WTC11 (cell line): Measurements from ENCODE around the gene OTOS. TPM values are rescaled to one million over a fixed set of nuclear protein-coding genes. Genes with fewer than 3 reads are reported as not detected.

Experiments used
- ATAC-seq: fragments of 200-7000 bp; cut with Tn5 transposase; 2 replicates; pipeline ENCODE4 v1.10.0; 2021; ENCODE audit warnings: mild to moderate bottlenecking, moderate library complexity
- CTCF ChIA-PET: fragments of 300-600 bp; sonication (Branson Sonifier 250); formaldehyde crosslinking; loops from one replicate; lab custom pipeline; 2021; ENCODE audit warnings: antibody characterized with exemption; lab: Charles Lee
- POLR2A ChIA-PET: fragments of 350-600 bp; sonication (Branson Sonifier 250); formaldehyde crosslinking; loops from one replicate; lab custom pipeline; 2021; ENCODE audit warnings: antibody characterized with exemption; lab: Charles Lee
- DNase-seq: peaks from one replicate; pipeline ENCODE4 v3.0.0; 2021; ENCODE audit warnings: low spot score
- H3K27ac Mint-ChIP-seq: 2 replicates; pipeline ENCODE4 v1.8.0; 2021; ENCODE audit warnings: mixed read lengths
- H3K27me3 Mint-ChIP-seq: 2 replicates; pipeline ENCODE4 v1.8.0; 2021; ENCODE audit warnings: low read depth, mild to moderate bottlenecking, moderate library complexity, mixed read lengths
- H3K36me3 Mint-ChIP-seq: 2 replicates; pipeline ENCODE4 v1.8.0; 2021; ENCODE audit warnings: mixed read lengths
- H3K4me1 Mint-ChIP-seq: 2 replicates; pipeline ENCODE4 v1.8.0; 2022; ENCODE audit warnings: mixed read lengths
- H3K4me3 Mint-ChIP-seq: 2 replicates; pipeline ENCODE4 v1.8.0; 2021; ENCODE audit warnings: mild to moderate bottlenecking, moderate library complexity, mixed read lengths
- H3K9me3 Mint-ChIP-seq: 2 replicates; pipeline ENCODE4 v1.8.0; 2021; ENCODE audit warnings: mixed read lengths
- ATF1 ChIP-seq: sonication (generic); formaldehyde crosslinking; IDR thresholded peaks from 2 replicates; pipeline ENCODE4 v1.8.1; 2023; ENCODE audit warnings: mild to moderate bottlenecking, moderate library complexity, missing genetic modification reagents
- ERG ChIP-seq: fragments of 250-450 bp; sonication (Bioruptor Pico); IDR thresholded peaks from 2 replicates; pipeline ENCODE4 v1.8.0; 2021; ENCODE audit warnings: mild to moderate bottlenecking
- ESRRA ChIP-seq: sonication (generic); formaldehyde crosslinking; IDR thresholded peaks from 2 replicates; pipeline ENCODE4 v1.8.1; 2022; ENCODE audit warnings: mild to moderate bottlenecking, missing genetic modification reagents, borderline replicate concordance
- ETV6 ChIP-seq: sonication (generic); formaldehyde crosslinking; IDR thresholded peaks from 2 replicates; pipeline ENCODE4 v1.8.1; 2022; ENCODE audit warnings: mild to moderate bottlenecking, missing genetic modification reagents
- GTF2I ChIP-seq: fragments of 250-450 bp; sonication (Bioruptor Pico); conservative IDR thresholded peaks from 2 replicates; pipeline ENCODE4 v1.4.0; 2021; ENCODE audit warnings: mild to moderate bottlenecking
- JUN ChIP-seq: sonication (generic); formaldehyde crosslinking; IDR thresholded peaks from 2 replicates; pipeline ENCODE4 v1.8.0; 2023; ENCODE audit warnings: mild to moderate bottlenecking, missing genetic modification reagents
- NFE2L1 ChIP-seq: sonication (generic); formaldehyde crosslinking; IDR thresholded peaks from 2 replicates; pipeline ENCODE4 v1.8.1; 2023; ENCODE audit warnings: missing genetic modification reagents
- NFYB ChIP-seq: sonication (generic); formaldehyde crosslinking; conservative IDR thresholded peaks from 2 replicates; pipeline ENCODE4 v1.8.0; 2022; ENCODE audit warnings: low read depth, missing genetic modification reagents
- OVOL2 ChIP-seq: fragments of 250-450 bp; sonication (Bioruptor Pico); IDR thresholded peaks from 2 replicates; pipeline ENCODE4 v1.9.0; 2021; ENCODE audit warnings: mild to moderate bottlenecking, borderline replicate concordance
- PREB ChIP-seq: sonication (generic); formaldehyde crosslinking; IDR thresholded peaks from 2 replicates; pipeline ENCODE4 v1.8.1; 2022; ENCODE audit warnings: mild to moderate bottlenecking, missing genetic modification reagents, moderate library complexity, borderline replicate concordance
- TCF7 ChIP-seq: sonication (generic); formaldehyde crosslinking; IDR thresholded peaks from 2 replicates; pipeline ENCODE4 v1.8.0; 2022; ENCODE audit warnings: mild to moderate bottlenecking, low read depth, missing genetic modification reagents, moderate library complexity
- TP53 ChIP-seq: sonication (generic); formaldehyde crosslinking; IDR thresholded peaks from 2 replicates; pipeline ENCODE4 v1.8.1; 2023; ENCODE audit warnings: mild to moderate bottlenecking, missing genetic modification reagents
- ZBTB21 ChIP-seq: sonication (generic); formaldehyde crosslinking; IDR thresholded peaks from 2 replicates; pipeline ENCODE4 v1.8.1; 2023; ENCODE audit warnings: mild to moderate bottlenecking, missing genetic modification reagents, borderline replicate concordance
- ZNF317 ChIP-seq: sonication (generic); formaldehyde crosslinking; IDR thresholded peaks from 2 replicates; pipeline ENCODE4 v1.8.1; 2023; ENCODE audit warnings: low read depth, mild to moderate bottlenecking, moderate library complexity, missing genetic modification reagents, borderline replicate concordance
- ZNF416 ChIP-seq: fragments of 250-450 bp; sonication (Bioruptor Pico); IDR thresholded peaks from 2 replicates; pipeline ENCODE4 v1.9.0; 2021; ENCODE audit warnings: mild to moderate bottlenecking, inconsistent platforms
- ZNF423 ChIP-seq: fragments of 250-450 bp; sonication (Bioruptor Pico); IDR thresholded peaks from 2 replicates; pipeline ENCODE4 v2.1.2; 2022; ENCODE audit warnings: mild to moderate bottlenecking, moderate library complexity
- total RNA-seq: library from RNA; stranded (reverse); gene quantifications from 3 replicates; pipeline ENCODE4 v1.2.3, GENCODE V29; 2021
- TF ChIP-seq, protein P1 (sequence below): sonication (generic); formaldehyde crosslinking; IDR thresholded peaks from 2 replicates; pipeline ENCODE4 v1.8.0; 2022; ENCODE audit warnings: missing genetic modification reagents
- TF ChIP-seq, protein P2 (sequence below): fragments of 250-450 bp; sonication (Bioruptor Pico); conservative IDR thresholded peaks from 2 replicates; pipeline ENCODE4 v1.9.0; 2021; ENCODE audit warnings: mild to moderate bottlenecking
- TF ChIP-seq, protein P3 (sequence below): sonication (generic); formaldehyde crosslinking; IDR thresholded peaks from 2 replicates; pipeline ENCODE4 v1.8.1; 2023; ENCODE audit warnings: mild to moderate bottlenecking, moderate library complexity, missing genetic modification reagents
- TF ChIP-seq, protein P4 (sequence below): sonication (generic); formaldehyde crosslinking; IDR thresholded peaks from 2 replicates; pipeline ENCODE4 v1.8.1; 2023; ENCODE audit warnings: mild to moderate bottlenecking, missing genetic modification reagents, moderate library complexity
- TF ChIP-seq, protein P5 (sequence below): sonication (generic); formaldehyde crosslinking; IDR thresholded peaks from 2 replicates; pipeline ENCODE4 v1.8.1; 2023; ENCODE audit warnings: mild to moderate bottlenecking, missing genetic modification reagents, moderate library complexity

The OTOS gene
- total RNA-seq, 1 experiment from 2014 or later: not detected

GRCh38 chr2:240161087-240161750, 20.8 kb upstream of the OTOS start (continued):
- TF ChIP-seq, protein P1, sequence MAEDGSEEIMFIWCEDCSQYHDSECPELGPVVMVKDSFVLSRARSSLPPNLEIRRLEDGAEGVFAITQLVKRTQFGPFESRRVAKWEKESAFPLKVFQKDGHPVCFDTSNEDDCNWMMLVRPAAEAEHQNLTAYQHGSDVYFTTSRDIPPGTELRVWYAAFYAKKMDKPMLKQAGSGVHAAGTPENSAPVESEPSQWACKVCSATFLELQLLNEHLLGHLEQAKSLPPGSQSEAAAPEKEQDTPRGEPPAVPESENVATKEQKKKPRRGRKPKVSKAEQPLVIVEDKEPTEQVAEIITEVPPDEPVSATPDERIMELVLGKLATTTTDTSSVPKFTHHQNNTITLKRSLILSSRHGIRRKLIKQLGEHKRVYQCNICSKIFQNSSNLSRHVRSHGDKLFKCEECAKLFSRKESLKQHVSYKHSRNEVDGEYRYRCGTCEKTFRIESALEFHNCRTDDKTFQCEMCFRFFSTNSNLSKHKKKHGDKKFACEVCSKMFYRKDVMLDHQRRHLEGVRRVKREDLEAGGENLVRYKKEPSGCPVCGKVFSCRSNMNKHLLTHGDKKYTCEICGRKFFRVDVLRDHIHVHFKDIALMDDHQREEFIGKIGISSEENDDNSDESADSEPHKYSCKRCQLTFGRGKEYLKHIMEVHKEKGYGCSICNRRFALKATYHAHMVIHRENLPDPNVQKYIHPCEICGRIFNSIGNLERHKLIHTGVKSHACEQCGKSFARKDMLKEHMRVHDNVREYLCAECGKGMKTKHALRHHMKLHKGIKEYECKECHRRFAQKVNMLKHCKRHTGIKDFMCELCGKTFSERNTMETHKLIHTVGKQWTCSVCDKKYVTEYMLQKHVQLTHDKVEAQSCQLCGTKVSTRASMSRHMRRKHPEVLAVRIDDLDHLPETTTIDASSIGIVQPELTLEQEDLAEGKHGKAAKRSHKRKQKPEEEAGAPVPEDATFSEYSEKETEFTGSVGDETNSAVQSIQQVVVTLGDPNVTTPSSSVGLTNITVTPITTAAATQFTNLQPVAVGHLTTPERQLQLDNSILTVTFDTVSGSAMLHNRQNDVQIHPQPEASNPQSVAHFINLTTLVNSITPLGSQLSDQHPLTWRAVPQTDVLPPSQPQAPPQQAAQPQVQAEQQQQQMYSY: no peak

- Mint-ChIP-seq H3K4me1 (0 out of 2 replicates have a peak, but pooled peaks cover 3% of the 10 kb centered on the region), H3K36me3 (peaks cover 2% of the 10 kb centered on the region; the same call in 1 of the 2 replicates), H3K9me3 (peaks cover 14% of the 10 kb centered on the region), H3K27ac (no peak overlapping the region), H3K4me3 (no peak overlapping the region), H3K27me3 (0 out of 2 replicates have a peak, but pooled peaks cover 4% of the 10 kb centered on the region)
- ChIA-PET CTCF (no interaction called here), POLR2A (no interaction called here)
- no peak for ATAC-seq
- no peak for DNase-seq
- TF ChIP-seq, protein P2, sequence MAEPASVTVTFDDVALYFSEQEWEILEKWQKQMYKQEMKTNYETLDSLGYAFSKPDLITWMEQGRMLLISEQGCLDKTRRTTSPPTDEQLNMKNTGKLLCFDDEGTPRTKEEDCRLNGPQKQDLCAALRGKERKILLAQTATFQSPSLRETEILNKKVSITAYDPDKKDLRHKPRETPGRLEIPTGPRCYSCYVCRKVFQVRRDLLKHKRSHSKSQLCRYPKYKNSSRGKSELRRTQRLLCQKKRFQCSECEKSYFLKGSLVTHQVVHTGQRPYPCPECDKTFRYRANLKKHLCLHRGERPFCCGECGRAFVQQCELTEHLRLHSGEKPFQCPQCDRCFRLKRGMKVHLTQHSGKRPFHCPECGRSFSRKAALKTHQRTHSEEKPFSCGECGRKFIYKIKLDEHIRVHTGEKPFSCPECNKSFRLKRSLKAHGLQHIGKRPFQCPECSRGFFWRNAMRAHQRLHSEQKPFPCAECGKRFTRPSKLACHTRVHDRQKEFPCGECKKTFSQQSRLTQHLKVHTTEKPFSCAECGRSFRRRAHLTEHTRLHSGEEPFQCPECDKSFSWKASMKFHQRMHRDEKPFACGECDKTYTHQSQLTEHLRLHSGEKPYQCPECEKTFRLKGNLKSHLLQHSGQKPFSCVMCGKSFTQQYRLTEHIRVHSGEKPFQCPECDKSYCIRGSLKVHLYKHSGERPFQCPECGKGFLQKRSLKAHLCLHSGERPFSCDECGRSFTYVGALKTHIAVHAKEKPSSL (CRISPR knock-in tag): no peak
- no peak for TF ChIP-seq TCF7
- no peak for TF ChIP-seq NFYB (CRISPR knock-in tag)
- no peak for TF ChIP-seq ZNF317 (CRISPR knock-in tag)
- TF ChIP-seq ATF1 (CRISPR knock-in tag): no peak
- TF ChIP-seq NFE2L1 (CRISPR knock-in tag): no peak
- TF ChIP-seq, protein P3, sequence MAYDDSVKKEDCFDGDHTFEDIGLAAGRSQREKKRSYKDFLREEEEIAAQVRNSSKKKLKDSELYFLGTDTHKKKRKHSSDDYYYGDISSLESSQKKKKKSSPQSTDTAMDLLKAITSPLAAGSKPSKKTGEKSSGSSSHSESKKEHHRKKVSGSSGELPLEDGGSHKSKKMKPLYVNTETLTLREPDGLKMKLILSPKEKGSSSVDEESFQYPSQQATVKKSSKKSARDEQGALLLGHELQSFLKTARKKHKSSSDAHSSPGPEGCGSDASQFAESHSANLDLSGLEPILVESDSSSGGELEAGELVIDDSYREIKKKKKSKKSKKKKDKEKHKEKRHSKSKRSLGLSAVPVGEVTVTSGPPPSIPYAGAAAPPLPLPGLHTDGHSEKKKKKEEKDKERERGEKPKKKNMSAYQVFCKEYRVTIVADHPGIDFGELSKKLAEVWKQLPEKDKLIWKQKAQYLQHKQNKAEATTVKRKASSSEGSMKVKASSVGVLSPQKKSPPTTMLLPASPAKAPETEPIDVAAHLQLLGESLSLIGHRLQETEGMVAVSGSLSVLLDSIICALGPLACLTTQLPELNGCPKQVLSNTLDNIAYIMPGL: no peak
- no peak for TF ChIP-seq ZBTB21
- no peak for TF ChIP-seq ZNF416 (CRISPR knock-in tag)
- TF ChIP-seq ERG (CRISPR knock-in tag): no peak
- TF ChIP-seq, protein P4, sequence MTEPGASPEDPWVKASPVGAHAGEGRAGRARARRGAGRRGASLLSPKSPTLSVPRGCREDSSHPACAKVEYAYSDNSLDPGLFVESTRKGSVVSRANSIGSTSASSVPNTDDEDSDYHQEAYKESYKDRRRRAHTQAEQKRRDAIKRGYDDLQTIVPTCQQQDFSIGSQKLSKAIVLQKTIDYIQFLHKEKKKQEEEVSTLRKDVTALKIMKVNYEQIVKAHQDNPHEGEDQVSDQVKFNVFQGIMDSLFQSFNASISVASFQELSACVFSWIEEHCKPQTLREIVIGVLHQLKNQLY (CRISPR knock-in tag): no peak
- no peak for TF ChIP-seq ESRRA (CRISPR knock-in tag)
- no peak for TF ChIP-seq OVOL2 (CRISPR knock-in tag)
- TF ChIP-seq GTF2I (CRISPR knock-in tag): no peak
- TF ChIP-seq PREB (CRISPR knock-in tag): no peak
- TF ChIP-seq ETV6 (CRISPR knock-in tag): no peak
- no peak for TF ChIP-seq ZNF423 (CRISPR knock-in tag)
- TF ChIP-seq, protein P5, sequence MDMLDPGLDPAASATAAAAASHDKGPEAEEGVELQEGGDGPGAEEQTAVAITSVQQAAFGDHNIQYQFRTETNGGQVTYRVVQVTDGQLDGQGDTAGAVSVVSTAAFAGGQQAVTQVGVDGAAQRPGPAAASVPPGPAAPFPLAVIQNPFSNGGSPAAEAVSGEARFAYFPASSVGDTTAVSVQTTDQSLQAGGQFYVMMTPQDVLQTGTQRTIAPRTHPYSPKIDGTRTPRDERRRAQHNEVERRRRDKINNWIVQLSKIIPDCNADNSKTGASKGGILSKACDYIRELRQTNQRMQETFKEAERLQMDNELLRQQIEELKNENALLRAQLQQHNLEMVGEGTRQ (CRISPR knock-in tag): no peak
- TF ChIP-seq TP53 (CRISPR knock-in tag): no peak
- TF ChIP-seq JUN: no peak
Observed at GRCh38 chr2:240160291-240161086, 20.0 kb upstream of the OTOS start.
